A673 (cell line): ENCODE data around the gene DACT3.

Source experiments
- EZH2 ChIP-seq: fragments of 200-600 bp; sonication (generic); IDR thresholded peaks from 2 replicates; pipeline ENCODE4 v1.6.1; 2017; ENCODE audit warnings: borderline replicate concordance, low read depth, mild to moderate bottlenecking, mixed read lengths, antibody characterized with exemption, low read length; ENCODE audit not compliant: poor library complexity, severe bottlenecking
- TF ChIP-seq, protein P1 (sequence below): fragments of 300-800, 200-600 bp; sonication (generic); conservative IDR thresholded peaks from 2 replicates; pipeline ENCODE4 v1.5.1; 2017; ENCODE audit warnings: low read depth, mild to moderate bottlenecking, antibody characterized with exemption, low read length, moderate library complexity, mixed read lengths

DNA sequence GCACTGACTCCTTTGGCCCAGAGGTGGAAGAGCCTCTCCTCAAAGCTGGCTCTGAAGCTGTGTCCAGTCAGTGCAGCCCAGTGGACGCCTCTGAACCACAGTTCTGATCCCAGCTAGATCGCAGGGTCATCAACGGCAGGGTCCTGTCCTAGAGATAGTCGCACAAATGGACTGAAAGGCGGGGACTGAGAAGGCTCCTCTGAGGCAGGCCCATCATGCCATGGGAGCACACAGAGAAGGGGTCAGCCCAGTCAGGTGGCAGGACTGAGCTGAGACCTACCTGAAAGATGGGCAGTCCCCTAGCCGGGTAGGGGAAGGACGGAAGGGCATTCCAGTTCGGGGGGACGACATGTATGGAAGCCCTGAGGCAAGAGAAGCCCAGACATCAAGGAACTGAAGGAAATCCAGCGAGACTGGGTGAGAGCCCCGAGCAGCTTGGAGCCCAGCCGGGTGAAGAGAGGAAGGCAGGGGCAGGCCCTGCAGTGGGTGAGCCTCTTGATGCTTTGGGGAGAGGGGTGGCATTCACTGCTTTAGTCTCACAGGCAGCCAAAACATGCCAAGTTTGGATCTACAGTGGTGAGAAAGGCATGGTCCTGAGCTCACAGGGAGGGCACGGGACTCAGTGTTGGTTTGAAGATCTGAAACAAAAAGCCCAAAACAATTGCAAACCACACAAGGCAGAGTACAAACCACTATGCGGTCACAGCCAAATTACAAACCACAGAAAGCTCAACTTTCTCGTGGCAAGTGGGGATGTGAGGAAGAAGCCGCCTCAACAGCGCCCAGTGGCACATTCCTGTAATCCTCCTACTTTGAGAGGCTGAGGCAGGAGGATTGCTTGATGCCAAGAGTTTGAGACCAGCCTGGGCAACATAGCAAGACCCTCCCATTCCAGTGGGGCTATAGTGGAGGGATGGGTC lies 49.9 kb downstream of the DACT3 start:
- TF ChIP-seq, protein P1, sequence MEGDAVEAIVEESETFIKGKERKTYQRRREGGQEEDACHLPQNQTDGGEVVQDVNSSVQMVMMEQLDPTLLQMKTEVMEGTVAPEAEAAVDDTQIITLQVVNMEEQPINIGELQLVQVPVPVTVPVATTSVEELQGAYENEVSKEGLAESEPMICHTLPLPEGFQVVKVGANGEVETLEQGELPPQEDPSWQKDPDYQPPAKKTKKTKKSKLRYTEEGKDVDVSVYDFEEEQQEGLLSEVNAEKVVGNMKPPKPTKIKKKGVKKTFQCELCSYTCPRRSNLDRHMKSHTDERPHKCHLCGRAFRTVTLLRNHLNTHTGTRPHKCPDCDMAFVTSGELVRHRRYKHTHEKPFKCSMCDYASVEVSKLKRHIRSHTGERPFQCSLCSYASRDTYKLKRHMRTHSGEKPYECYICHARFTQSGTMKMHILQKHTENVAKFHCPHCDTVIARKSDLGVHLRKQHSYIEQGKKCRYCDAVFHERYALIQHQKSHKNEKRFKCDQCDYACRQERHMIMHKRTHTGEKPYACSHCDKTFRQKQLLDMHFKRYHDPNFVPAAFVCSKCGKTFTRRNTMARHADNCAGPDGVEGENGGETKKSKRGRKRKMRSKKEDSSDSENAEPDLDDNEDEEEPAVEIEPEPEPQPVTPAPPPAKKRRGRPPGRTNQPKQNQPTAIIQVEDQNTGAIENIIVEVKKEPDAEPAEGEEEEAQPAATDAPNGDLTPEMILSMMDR: no peak
- no peak for TF ChIP-seq EZH2
